ENCODE data around the gene GEMIN4. TPM values are rescaled to one million over a fixed set of nuclear protein-coding genes. Genes with fewer than 3 reads are reported as not detected.

The GEMIN4 gene
- total and polyA plus RNA-seq, 10 of the 15 experiments (the other 5 are each of a cell fraction or from before 2014, with no cell fraction given), result 2.4 to 55.6 (median 34.5) TPM

DNA sequence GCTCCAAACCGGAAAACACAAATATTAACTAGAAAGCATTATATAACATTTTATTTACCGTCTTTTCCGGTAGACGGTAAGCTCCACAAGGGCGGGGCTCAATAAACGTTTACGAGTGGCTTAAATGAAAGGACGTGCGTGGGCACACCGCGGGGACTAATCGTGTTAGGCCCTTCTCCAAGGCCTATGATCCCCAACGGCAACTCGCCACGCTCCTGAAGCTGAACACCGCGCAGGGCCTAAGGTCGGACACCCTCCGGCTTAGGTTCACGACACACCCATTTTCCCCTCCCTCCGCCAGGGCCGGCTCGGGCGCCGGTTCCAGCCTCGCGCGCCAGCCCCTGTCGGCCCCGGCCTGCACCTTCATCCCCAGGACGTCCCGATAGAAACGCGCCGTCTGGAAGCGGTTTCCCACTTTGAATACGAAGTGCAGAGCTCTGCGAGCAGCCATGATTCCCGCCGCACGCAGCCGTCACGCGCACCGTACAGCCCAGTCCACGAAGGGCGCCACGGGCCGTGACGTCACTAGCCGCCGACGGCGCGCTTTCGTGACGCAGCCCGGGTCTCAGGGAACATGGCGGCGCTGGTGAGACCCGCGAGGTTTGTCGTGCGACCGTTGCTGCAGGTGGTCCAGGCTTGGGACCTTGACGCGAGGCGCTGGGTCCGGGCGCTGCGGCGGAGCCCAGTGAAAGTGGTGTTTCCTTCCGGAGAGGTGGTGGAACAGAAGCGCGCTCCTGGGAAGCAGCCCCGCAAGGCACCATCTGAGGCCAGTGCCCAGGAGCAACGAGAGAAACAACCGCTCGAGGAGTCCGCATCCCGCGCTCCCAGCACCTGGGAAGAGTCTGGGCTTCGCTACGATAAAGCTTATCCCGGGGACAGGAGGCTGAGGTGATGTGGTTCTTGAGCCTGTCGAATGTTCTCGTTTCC is 30.0 kb upstream of the GEMIN4 start, which contains the start of the genes GLOD4 and MRM3 (continued):
- TF ChIP-seq, protein P1, sequence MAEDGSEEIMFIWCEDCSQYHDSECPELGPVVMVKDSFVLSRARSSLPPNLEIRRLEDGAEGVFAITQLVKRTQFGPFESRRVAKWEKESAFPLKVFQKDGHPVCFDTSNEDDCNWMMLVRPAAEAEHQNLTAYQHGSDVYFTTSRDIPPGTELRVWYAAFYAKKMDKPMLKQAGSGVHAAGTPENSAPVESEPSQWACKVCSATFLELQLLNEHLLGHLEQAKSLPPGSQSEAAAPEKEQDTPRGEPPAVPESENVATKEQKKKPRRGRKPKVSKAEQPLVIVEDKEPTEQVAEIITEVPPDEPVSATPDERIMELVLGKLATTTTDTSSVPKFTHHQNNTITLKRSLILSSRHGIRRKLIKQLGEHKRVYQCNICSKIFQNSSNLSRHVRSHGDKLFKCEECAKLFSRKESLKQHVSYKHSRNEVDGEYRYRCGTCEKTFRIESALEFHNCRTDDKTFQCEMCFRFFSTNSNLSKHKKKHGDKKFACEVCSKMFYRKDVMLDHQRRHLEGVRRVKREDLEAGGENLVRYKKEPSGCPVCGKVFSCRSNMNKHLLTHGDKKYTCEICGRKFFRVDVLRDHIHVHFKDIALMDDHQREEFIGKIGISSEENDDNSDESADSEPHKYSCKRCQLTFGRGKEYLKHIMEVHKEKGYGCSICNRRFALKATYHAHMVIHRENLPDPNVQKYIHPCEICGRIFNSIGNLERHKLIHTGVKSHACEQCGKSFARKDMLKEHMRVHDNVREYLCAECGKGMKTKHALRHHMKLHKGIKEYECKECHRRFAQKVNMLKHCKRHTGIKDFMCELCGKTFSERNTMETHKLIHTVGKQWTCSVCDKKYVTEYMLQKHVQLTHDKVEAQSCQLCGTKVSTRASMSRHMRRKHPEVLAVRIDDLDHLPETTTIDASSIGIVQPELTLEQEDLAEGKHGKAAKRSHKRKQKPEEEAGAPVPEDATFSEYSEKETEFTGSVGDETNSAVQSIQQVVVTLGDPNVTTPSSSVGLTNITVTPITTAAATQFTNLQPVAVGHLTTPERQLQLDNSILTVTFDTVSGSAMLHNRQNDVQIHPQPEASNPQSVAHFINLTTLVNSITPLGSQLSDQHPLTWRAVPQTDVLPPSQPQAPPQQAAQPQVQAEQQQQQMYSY (CRISPR knock-in tag; IDR thresholded peaks at IDR 0.05), result no peak
- TF ChIP-seq, protein P2, sequence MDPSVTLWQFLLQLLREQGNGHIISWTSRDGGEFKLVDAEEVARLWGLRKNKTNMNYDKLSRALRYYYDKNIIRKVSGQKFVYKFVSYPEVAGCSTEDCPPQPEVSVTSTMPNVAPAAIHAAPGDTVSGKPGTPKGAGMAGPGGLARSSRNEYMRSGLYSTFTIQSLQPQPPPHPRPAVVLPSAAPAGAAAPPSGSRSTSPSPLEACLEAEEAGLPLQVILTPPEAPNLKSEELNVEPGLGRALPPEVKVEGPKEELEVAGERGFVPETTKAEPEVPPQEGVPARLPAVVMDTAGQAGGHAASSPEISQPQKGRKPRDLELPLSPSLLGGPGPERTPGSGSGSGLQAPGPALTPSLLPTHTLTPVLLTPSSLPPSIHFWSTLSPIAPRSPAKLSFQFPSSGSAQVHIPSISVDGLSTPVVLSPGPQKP (IDR thresholded peaks at IDR 0.05; ENCODE audit: low read depth, low read length), result peak; percentile 54; the same call in 1 of the 2 replicates
- TF ChIP-seq EGR1 (IDR thresholded peaks at IDR 0.05; ENCODE audit: borderline replicate concordance in 1 of 2, low read depth in 2 of 2, low read length in 2 of 2) (peak; percentile 32 to 75; a peak in 2 of 3 replicates), SMAD1 (IDR thresholded peaks at IDR 0.05; ENCODE audit: low read depth, partially characterized antibody) (no peak), RAD21 (IDR thresholded peaks at IDR 0.05; ENCODE audit: insufficient read depth, low read depth, low read length) (no peak), DPF2 (IDR thresholded peaks at IDR 0.05) (peak; percentile 75), FOXM1 (IDR thresholded peaks at IDR 0.05; ENCODE audit: low read depth, low read length) (no peak), PML (IDR thresholded peaks at IDR 0.05; ENCODE audit: low read length) (peak; percentile 85; the same call in 1 of the 2 replicates), RCOR1 (conservative IDR thresholded peaks at IDR 0.05; ENCODE audit: low read depth, low read length) (no peak), ZNF622 (IDR thresholded peaks at IDR 0.05) (no peak), YY1 (IDR thresholded peaks at IDR 0.05; ENCODE audit: low read depth, low read length) (peak; percentile 100)
- TF ChIP-seq, protein P3, sequence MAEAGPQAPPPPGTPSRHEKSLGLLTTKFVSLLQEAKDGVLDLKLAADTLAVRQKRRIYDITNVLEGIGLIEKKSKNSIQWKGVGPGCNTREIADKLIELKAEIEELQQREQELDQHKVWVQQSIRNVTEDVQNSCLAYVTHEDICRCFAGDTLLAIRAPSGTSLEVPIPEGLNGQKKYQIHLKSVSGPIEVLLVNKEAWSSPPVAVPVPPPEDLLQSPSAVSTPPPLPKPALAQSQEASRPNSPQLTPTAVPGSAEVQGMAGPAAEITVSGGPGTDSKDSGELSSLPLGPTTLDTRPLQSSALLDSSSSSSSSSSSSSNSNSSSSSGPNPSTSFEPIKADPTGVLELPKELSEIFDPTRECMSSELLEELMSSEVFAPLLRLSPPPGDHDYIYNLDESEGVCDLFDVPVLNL (IDR thresholded peaks at IDR 0.05; ENCODE audit: low read depth, low read length), result peak; percentile 56; the same call in 1 of the 2 replicates
- TF ChIP-seq, protein P4, sequence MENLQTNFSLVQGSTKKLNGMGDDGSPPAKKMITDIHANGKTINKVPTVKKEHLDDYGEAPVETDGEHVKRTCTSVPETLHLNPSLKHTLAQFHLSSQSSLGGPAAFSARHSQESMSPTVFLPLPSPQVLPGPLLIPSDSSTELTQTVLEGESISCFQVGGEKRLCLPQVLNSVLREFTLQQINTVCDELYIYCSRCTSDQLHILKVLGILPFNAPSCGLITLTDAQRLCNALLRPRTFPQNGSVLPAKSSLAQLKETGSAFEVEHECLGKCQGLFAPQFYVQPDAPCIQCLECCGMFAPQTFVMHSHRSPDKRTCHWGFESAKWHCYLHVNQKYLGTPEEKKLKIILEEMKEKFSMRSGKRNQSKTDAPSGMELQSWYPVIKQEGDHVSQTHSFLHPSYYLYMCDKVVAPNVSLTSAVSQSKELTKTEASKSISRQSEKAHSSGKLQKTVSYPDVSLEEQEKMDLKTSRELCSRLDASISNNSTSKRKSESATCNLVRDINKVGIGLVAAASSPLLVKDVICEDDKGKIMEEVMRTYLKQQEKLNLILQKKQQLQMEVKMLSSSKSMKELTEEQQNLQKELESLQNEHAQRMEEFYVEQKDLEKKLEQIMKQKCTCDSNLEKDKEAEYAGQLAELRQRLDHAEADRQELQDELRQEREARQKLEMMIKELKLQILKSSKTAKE (IDR thresholded peaks at IDR 0.05; ENCODE audit: low read depth, poor library complexity, severe bottlenecking), result no peak
- TF ChIP-seq, protein P5, sequence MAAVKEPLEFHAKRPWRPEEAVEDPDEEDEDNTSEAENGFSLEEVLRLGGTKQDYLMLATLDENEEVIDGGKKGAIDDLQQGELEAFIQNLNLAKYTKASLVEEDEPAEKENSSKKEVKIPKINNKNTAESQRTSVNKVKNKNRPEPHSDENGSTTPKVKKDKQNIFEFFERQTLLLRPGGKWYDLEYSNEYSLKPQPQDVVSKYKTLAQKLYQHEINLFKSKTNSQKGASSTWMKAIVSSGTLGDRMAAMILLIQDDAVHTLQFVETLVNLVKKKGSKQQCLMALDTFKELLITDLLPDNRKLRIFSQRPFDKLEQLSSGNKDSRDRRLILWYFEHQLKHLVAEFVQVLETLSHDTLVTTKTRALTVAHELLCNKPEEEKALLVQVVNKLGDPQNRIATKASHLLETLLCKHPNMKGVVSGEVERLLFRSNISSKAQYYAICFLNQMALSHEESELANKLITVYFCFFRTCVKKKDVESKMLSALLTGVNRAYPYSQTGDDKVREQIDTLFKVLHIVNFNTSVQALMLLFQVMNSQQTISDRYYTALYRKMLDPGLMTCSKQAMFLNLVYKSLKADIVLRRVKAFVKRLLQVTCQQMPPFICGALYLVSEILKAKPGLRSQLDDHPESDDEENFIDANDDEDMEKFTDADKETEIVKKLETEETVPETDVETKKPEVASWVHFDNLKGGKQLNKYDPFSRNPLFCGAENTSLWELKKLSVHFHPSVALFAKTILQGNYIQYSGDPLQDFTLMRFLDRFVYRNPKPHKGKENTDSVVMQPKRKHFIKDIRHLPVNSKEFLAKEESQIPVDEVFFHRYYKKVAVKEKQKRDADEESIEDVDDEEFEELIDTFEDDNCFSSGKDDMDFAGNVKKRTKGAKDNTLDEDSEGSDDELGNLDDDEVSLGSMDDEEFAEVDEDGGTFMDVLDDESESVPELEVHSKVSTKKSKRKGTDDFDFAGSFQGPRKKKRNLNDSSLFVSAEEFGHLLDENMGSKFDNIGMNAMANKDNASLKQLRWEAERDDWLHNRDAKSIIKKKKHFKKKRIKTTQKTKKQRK (IDR thresholded peaks at IDR 0.05; ENCODE audit: low read depth, low read length), result peak; percentile 48; the same call in 1 of the 2 replicates
- TF ChIP-seq, protein P6, sequence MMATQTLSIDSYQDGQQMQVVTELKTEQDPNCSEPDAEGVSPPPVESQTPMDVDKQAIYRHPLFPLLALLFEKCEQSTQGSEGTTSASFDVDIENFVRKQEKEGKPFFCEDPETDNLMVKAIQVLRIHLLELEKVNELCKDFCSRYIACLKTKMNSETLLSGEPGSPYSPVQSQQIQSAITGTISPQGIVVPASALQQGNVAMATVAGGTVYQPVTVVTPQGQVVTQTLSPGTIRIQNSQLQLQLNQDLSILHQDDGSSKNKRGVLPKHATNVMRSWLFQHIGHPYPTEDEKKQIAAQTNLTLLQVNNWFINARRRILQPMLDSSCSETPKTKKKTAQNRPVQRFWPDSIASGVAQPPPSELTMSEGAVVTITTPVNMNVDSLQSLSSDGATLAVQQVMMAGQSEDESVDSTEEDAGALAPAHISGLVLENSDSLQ (IDR thresholded peaks at IDR 0.05), result peak; percentile 44
